ENCODE measurements around the gene S100A9. TPM values are rescaled to one million over a fixed set of nuclear protein-coding genes. Genes with fewer than 3 reads are reported as not detected.
"Not testable (repeated sequence)": the region's sequence is repeated elsewhere in the genome, so short reads cannot be mapped to it uniquely, and the experiment has no call there.

Gene S100A9
- total RNA-seq, 6 experiments from 2014 or later: not detected

GRCh38 chr1:153346077-153346723 is 11.5 kb upstream of the S100A9 start:
- no peak overlapping the region for H3K27ac Mint-ChIP-seq
- H3K4me3 Mint-ChIP-seq: no peak overlapping the region
- DNase-seq: no peak
- TF ChIP-seq, protein P1, sequence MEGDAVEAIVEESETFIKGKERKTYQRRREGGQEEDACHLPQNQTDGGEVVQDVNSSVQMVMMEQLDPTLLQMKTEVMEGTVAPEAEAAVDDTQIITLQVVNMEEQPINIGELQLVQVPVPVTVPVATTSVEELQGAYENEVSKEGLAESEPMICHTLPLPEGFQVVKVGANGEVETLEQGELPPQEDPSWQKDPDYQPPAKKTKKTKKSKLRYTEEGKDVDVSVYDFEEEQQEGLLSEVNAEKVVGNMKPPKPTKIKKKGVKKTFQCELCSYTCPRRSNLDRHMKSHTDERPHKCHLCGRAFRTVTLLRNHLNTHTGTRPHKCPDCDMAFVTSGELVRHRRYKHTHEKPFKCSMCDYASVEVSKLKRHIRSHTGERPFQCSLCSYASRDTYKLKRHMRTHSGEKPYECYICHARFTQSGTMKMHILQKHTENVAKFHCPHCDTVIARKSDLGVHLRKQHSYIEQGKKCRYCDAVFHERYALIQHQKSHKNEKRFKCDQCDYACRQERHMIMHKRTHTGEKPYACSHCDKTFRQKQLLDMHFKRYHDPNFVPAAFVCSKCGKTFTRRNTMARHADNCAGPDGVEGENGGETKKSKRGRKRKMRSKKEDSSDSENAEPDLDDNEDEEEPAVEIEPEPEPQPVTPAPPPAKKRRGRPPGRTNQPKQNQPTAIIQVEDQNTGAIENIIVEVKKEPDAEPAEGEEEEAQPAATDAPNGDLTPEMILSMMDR (IDR thresholded peaks at IDR 0.05): no peak
- no peaks in the 10 kb centered on the region for H3K9me3 Mint-ChIP-seq
- peaks cover 31% of the 10 kb centered on the region for H3K27me3 Mint-ChIP-seq (ENCODE audit: insufficient read depth)
- no peaks in the 10 kb centered on the region for H3K36me3 Mint-ChIP-seq (ENCODE audit: low read depth)
- H3K4me1 Mint-ChIP-seq (ENCODE audit: low read depth): no peaks in the 10 kb centered on the region

GRCh38 chr1:153347049-153347448 is 10.6 kb upstream of the S100A9 start:
- H3K4me3 Mint-ChIP-seq; H3K36me3 Mint-ChIP-seq (ENCODE audit: low read depth); H3K9me3 Mint-ChIP-seq; H3K27ac Mint-ChIP-seq; H3K4me1 Mint-ChIP-seq (ENCODE audit: low read depth); DNase-seq: not testable (repeated sequence)
- H3K27me3 Mint-ChIP-seq (ENCODE audit: insufficient read depth): peaks cover 37% of the 10 kb centered on the region

DNA sequence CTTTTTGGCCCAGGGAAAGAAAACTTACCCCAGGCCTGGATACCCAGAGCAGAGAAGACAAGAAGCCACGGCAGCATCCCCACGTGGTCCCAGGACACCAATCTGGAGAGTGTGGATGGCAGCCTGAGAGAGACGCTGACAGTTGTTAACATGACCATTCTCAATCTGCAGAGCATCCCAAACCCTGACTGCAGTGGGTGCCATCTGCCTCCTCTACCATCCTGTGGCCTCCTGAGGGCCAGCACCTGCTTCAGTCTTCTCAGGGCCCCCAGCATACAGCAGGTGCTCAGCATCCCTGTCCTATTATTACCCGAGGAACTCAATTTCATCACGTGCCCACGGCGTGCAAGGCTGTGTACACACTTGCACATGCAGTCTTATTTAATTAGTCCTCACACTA is 9.8 kb upstream of the S100A9 start:
- peaks cover 37% of the 10 kb centered on the region for H3K27me3 Mint-ChIP-seq (ENCODE audit: insufficient read depth)
- H3K27ac Mint-ChIP-seq: no peak overlapping the region
- no peak overlapping the region for H3K4me3 Mint-ChIP-seq
- no peaks in the 10 kb centered on the region for H3K9me3 Mint-ChIP-seq
- no peaks in the 10 kb centered on the region for H3K4me1 Mint-ChIP-seq (ENCODE audit: low read depth)
- TF ChIP-seq, protein P1 (IDR thresholded peaks at IDR 0.05): no peak
- no peak for DNase-seq
- H3K36me3 Mint-ChIP-seq (ENCODE audit: low read depth): no peaks in the 10 kb centered on the region

DNA sequence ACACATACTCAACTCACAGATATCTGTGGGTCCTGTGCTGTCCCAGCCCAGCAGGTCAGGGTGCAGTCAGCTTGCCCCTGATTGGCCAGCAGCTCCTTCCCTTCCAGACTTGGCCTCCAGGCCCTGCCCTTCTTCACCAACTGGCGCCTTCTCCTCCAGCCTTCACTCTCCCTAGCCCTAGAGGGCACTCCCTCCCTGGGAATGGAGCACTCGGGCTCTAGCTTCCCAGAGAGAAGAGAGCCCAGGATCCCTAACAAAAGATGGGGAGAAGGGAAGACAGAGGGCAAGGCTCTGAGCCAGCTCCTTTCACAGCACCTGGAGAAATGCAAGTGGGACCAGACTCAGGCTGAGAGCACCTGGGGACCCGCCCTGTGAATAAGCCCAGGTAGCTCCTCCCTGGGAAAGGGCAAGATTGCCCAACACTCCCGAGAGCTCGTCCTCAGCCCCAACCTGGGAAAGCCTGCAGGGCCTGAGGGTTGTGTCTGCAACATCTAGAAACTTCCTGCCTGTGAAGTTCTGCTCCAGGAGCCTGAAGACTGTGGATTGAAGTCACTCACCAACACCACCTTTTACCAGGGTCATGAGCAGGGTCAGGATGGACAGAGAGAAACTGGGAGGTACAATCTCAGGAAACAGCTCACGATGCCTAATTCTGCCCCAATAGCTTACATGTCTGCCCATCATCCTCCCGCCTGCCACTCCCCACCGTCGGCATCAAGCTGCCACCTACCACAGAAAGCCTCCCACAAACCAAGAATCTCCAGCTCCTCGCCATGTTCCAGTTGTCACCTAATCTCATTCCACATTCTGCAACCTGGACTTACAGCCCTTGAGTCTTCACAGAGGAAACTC is 8.9 kb upstream of the S100A9 start, which contains the start of gene PGLYRP4:
Gene PGLYRP4 (minus strand): TSS at position 331 of the 852 bp plus-strand sequence. CDS start 909 bp downstream, outside the sequence.
- Mint-ChIP-seq H3K4me1 (ENCODE audit: low read depth) (no peaks in the 10 kb centered on the region), H3K36me3 (ENCODE audit: low read depth) (no peaks in the 10 kb centered on the region), H3K9me3 (no peaks in the 10 kb centered on the region), H3K27me3 (ENCODE audit: insufficient read depth) (peaks cover 33% of the 10 kb centered on the region), H3K4me3 (no peak within 1 kb of the TSS), H3K27ac (no peak within 1 kb of the TSS)
- no peak for DNase-seq
- TF ChIP-seq, protein P1 (IDR thresholded peaks at IDR 0.05): no peak

DNA sequence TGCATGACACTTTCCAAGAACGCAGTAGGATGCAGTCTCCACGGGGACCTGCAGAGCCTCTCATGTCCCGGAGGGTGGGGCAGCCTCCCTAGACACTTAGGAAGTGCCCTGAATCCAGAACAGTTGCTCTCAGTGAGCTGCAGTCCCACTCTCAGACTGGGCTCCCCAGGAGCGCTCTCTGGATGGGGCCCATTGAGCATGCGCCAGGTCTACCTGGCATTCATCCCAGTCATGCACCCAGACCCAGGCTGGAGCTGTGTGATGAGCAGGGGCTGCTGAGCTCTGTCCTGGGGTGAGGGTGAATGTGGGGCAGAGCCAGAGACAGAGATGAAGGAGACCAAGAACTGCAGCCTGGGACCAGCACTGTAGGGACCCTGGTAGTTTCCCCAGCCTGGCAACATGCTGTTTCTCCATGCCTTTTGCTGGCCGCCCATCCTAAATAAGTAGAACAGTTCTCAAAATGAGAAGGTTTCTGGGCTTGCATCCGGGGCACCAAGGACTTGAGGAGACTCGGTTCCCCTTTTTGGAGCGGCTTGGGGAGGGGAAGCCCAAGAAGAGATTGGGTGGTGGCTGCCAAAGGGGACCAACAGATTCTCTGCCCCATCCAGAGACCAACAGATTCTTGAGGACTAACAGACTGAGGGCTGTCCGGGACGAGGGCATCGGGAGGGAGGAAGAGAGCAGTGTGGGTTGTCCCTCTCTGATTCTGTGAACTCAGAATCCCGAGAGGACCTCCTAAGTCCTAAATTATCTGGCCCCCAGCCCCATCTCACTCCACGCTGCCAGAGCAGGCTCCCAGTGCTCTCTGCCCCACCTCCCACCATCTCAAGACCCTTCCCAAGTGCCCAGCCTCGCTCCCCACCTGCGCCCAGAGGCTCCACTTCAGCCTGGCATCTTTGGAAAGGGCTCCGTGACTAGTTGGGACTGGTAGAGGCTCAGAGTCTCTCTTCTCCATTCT is 8.0 kb upstream of the S100A9 start:
- Mint-ChIP-seq H3K36me3 (ENCODE audit: low read depth) (no peaks in the 10 kb centered on the region), H3K27ac (no peak overlapping the region), H3K4me3 (no peak overlapping the region), H3K9me3 (no peaks in the 10 kb centered on the region), H3K4me1 (ENCODE audit: low read depth) (no peaks in the 10 kb centered on the region), H3K27me3 (ENCODE audit: insufficient read depth) (peaks cover 34% of the 10 kb centered on the region)
- TF ChIP-seq, protein P1 (IDR thresholded peaks at IDR 0.05): no peak
- no peak for DNase-seq

Measured in HFFc6 (cell line).